OCI-LY7 (cell line): ENCODE data around the gene EWSR1. TPM values are rescaled to one million over a fixed set of nuclear protein-coding genes. Genes with fewer than 3 reads are reported as not detected.

ENCODE experiments used
- BruUV-seq: library from RNA; stranded (reverse); fragments of 400-500 nt; replicated peaks from 2 replicates; lab custom pipeline; 2021; lab: Mats Ljungman, UMichigan
- CTCF ChIA-PET: fragments of 300-600 bp; sonication (Branson Sonifier 250); formaldehyde crosslinking; loops from one replicate; lab custom pipeline; 2022; ENCODE audit warnings: antibody characterized with exemption; ENCODE audit not compliant: unreplicated experiment; lab: Charles Lee
- POLR2A ChIA-PET: fragments of 300-600 bp; sonication (Branson Sonifier 250); formaldehyde crosslinking; loops from one replicate; lab custom pipeline; 2022; ENCODE audit warnings: antibody characterized with exemption; lab: Charles Lee
- DNase-seq: peaks from one replicate; pipeline ENCODE4 v3.0.0-alpha.2; 2015; ENCODE audit warnings: low spot score
- H2AFZ ChIP-seq: fragments of 200-600 bp; sonication (generic), shearing (Covaris generic); 2 replicates; pipeline ENCODE4 v1.6.1; 2014; ENCODE audit warnings: mild to moderate bottlenecking, antibody characterized with exemption, low read length, moderate library complexity
- H3K27ac ChIP-seq: fragments of 200-600 bp; sonication (generic); 2 replicates; pipeline ENCODE4 v1.5.1; 2014; ENCODE audit warnings: mixed run types, low read depth, mild to moderate bottlenecking, moderate library complexity, low read length, inconsistent platforms; ENCODE audit not compliant: poor library complexity, severe bottlenecking
- H3K36me3 ChIP-seq: fragments of 200-600 bp; sonication (generic); 2 replicates; pipeline ENCODE4 v1.6.1; 2014; ENCODE audit warnings: mild to moderate bottlenecking, antibody characterized with exemption, low read length, moderate library complexity, mixed read lengths; ENCODE audit not compliant: insufficient read depth
- H3K4me1 ChIP-seq: fragments of 200-600 bp; sonication (generic); 2 replicates; pipeline ENCODE4 v1.5.1; 2014; ENCODE audit warnings: mild to moderate bottlenecking, low read length; ENCODE audit not compliant: insufficient read depth, poor library complexity, severe bottlenecking
- H3K4me2 ChIP-seq: fragments of 200-600 bp; sonication (generic); 2 replicates; pipeline ENCODE4 v1.6.1; 2014; ENCODE audit warnings: mild to moderate bottlenecking, low read length
- H3K4me3 ChIP-seq: fragments of 200-600 bp; sonication (generic); 2 replicates; pipeline ENCODE4 v1.5.1; 2014; ENCODE audit warnings: mild to moderate bottlenecking, low read depth, low read length; ENCODE audit not compliant: poor library complexity, severe bottlenecking
- H3K79me2 ChIP-seq: fragments of 200-600 bp; sonication (generic); 2 replicates; pipeline ENCODE4 v1.6.1; 2016; ENCODE audit warnings: low read depth, mild to moderate bottlenecking, low read length, moderate library complexity, mixed read lengths; ENCODE audit not compliant: insufficient read depth
- H3K9me2 ChIP-seq: fragments of 200-600 bp; sonication (generic); 2 replicates; pipeline ENCODE4 v1.6.1; 2016; ENCODE audit warnings: mild to moderate bottlenecking, low read length, mixed read lengths; ENCODE audit not compliant: insufficient read depth
- H3K9me3 ChIP-seq: fragments of 200-600 bp; sonication (generic); 2 replicates; pipeline ENCODE4 v1.6.1; 2014; ENCODE audit warnings: mild to moderate bottlenecking, mixed run types, low read length, mixed read lengths
- H4K20me1 ChIP-seq: fragments of 200-600 bp; sonication (generic); 2 replicates; pipeline ENCODE4 v1.6.1; 2014; ENCODE audit warnings: mild to moderate bottlenecking, antibody characterized with exemption, low read length, moderate library complexity, mixed read lengths; ENCODE audit not compliant: insufficient read depth
- EZH2phosphoT487 ChIP-seq: fragments of 200-600 bp; sonication (generic); IDR thresholded peaks from 2 replicates; pipeline ENCODE4 v1.6.1; 2018; ENCODE audit warnings: low read depth, borderline replicate concordance, mild to moderate bottlenecking, mixed run types, antibody characterized with exemption, low read length, moderate library complexity, mixed read lengths
- intact Hi-C: fragments of 100-400 bp; cut with micrococcal nuclease; formaldehyde crosslinking; loops from one replicate; pipeline ENCODE4 v1.10.0; 2022; ENCODE audit not compliant: unreplicated experiment
- total RNA-seq, 2 experiments: library from RNA; depleted of rRNA in 1 of 2; stranded (reverse); fragments of >200 nt in 1 of 2; shearing (Covaris generic) in 1 of 2; gene quantifications; 2 replicates each; pipeline ENCODE4 v1.2.3, GENCODE V29; 2014 to 2022
- TF ChIP-seq, protein P1 (sequence below): fragments of 200-600 bp; sonication (generic); conservative IDR thresholded peaks from 2 replicates; pipeline ENCODE4 v1.5.1; 2014; ENCODE audit warnings: mild to moderate bottlenecking, antibody characterized with exemption, low read length, moderate library complexity, mixed read lengths

The EWSR1 gene
- total RNA-seq, 2 experiments from 2014 or later, result 270 to 333 TPM

DNA sequence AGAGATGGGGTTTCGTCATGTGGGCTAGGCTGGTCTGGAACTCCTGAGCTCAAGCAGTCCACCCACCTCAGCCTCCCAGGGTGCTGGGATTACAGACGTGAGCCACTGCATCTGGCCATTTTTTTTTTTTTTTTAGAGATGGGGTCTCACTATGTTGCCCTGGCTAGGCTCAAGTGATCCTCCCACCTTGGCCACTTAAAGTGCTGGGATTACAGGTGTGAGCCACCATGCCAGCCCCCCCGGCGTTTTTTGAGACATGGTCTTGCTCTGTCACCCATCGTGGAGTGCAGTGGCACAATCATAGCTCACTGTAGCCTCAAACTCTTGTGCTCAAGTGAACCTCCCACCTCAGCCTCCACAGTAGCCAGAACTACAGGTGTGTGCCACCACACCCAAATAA, 16.8 kb upstream of the EWSR1 start:
- H3K9me2 ChIP-seq, result no peaks in the 10 kb centered on the region
- H3K4me1 ChIP-seq, result no peaks in the 10 kb centered on the region
- ChIA-PET CTCF (no interaction called here), POLR2A (no interaction called here)
- H4K20me1 ChIP-seq, result no peaks in the 10 kb centered on the region
- H3K79me2 ChIP-seq, result no peaks in the 10 kb centered on the region
- no peak overlapping the region for H3K4me3 ChIP-seq
- no peak for DNase-seq
- H3K9me3 ChIP-seq, result no peaks in the 10 kb centered on the region
- intact Hi-C loops, result no loop called here
- H2AFZ ChIP-seq, result no peak overlapping the region
- TF ChIP-seq, protein P1, sequence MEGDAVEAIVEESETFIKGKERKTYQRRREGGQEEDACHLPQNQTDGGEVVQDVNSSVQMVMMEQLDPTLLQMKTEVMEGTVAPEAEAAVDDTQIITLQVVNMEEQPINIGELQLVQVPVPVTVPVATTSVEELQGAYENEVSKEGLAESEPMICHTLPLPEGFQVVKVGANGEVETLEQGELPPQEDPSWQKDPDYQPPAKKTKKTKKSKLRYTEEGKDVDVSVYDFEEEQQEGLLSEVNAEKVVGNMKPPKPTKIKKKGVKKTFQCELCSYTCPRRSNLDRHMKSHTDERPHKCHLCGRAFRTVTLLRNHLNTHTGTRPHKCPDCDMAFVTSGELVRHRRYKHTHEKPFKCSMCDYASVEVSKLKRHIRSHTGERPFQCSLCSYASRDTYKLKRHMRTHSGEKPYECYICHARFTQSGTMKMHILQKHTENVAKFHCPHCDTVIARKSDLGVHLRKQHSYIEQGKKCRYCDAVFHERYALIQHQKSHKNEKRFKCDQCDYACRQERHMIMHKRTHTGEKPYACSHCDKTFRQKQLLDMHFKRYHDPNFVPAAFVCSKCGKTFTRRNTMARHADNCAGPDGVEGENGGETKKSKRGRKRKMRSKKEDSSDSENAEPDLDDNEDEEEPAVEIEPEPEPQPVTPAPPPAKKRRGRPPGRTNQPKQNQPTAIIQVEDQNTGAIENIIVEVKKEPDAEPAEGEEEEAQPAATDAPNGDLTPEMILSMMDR, result no peak
- TF ChIP-seq EZH2phosphoT487, result no peak
- no TSS peak for BruUV-seq
- H3K36me3 ChIP-seq, result no peaks in the 10 kb centered on the region
- H3K4me2 ChIP-seq, result no peak overlapping the region
- H3K27ac ChIP-seq, result no peak overlapping the region

DNA sequence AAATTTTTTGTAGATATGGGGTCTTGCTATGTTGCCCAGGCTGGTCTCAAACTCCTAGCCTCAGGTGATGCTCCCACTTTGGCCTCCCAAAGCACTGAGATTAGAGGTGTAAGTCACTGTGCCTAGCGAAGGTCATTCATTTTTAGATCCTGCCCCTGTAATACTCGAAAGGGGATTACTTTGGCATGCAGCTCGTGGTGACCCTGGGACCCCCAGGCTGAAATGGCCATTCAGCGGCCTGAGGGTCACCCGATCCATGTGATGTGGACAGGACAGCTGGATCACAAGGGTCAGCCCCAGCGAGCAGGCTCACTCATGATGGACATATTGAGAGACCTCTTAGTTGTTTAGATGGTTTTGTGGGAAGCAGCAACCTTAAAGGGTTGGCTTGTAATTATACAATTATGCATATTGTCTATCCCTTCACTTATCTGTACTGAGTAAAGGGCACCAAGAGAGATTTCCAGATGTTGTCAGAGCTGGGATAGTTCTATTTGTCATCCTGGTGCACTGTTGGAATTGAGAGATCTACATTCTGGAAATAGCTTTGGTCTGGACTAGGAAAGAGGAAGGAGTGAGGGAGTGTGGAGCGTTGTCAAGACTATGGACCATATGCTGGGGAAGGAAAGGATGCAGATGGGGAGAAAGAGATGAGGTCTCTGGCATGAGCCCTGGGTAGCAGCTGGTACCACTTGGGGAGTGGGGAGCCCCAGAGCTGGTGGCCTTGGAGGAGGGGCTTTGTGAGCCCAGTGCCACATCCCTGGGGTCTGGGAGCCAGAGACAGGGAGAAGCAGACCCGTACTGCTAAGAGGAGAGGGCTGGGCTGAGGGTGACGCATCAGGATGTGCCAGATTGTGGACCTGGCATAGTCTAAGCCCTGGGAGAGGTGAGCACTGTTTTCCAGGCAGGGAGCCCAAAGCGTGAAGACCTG, 15.8 kb upstream of the EWSR1 start:
- intact Hi-C loops, result no loop called here

More for the DNA sequence above, 15.8 kb upstream of the EWSR1 start:
- Histone ChIP-seq H3K9me3 (no peaks in the 10 kb centered on the region), H3K79me2 (no peaks in the 10 kb centered on the region), H3K4me3 (no peak overlapping the region), H3K36me3 (no peaks in the 10 kb centered on the region), H3K9me2 (no peaks in the 10 kb centered on the region), H3K4me2 (no peak overlapping the region), H3K4me1 (no peaks in the 10 kb centered on the region), H4K20me1 (no peaks in the 10 kb centered on the region), H3K27ac (no peak overlapping the region), H2AFZ (no peak overlapping the region)
- POLR2A ChIA-PET, result no interaction called here
- no TSS peak for BruUV-seq
- no peak for TF ChIP-seq EZH2phosphoT487
- TF ChIP-seq, protein P1, result no peak
- DNase-seq, result no peak
- CTCF ChIA-PET, result no interaction called here
